Upper lobe of right lung (tissue), 1 donor: Measurements from ENCODE around the gene SPECC1L. TPM values are rescaled to one million over a fixed set of nuclear protein-coding genes. Genes with fewer than 3 reads are reported as not detected.

Experiments used
- ATAC-seq: fragments of 200-7000 bp; cut with Tn5 transposase; one replicate; pipeline ENCODE4 v1.9.1; 2020; ENCODE audit warnings: mild to moderate bottlenecking, moderate library complexity
- DNase-seq: peaks from one replicate; pipeline ENCODE4 v3.0.0-alpha.2; 2020
- H3K27ac ChIP-seq: fragments of 200-600 bp; one replicate; pipeline ENCODE4 v1.8.0; 2022
- H3K27me3 ChIP-seq: fragments of 200-600 bp; one replicate; pipeline ENCODE4 v1.8.0; 2022; ENCODE audit warnings: mild to moderate bottlenecking
- H3K36me3 ChIP-seq: fragments of 200-600 bp; one replicate; pipeline ENCODE4 v1.8.0; 2022
- H3K4me1 ChIP-seq: fragments of 200-600 bp; one replicate; pipeline ENCODE4 v1.8.0; 2022
- H3K4me3 ChIP-seq: fragments of 200-600 bp; one replicate; pipeline ENCODE4 v1.8.0; 2022; ENCODE audit warnings: mild to moderate bottlenecking
- H3K9me3 ChIP-seq: fragments of 200-600 bp; one replicate; pipeline ENCODE4 v1.8.0; 2022
- CTCF ChIP-seq: fragments of 200-600 bp; IDR thresholded peaks from one replicate; pipeline ENCODE4 v1.8.0; 2022; ENCODE audit warnings: antibody characterized with exemption
- intact Hi-C: fragments of 100-400 bp; cut with DNase I; formaldehyde crosslinking; loops from one replicate; pipeline ENCODE4 v1.11.0; 2022
- total RNA-seq: library from RNA; stranded (reverse); fragmentation: NEBNext Ultra II Directional; extraction: Animal tissue kit (Norgen Biotek cat#: 25700); gene quantifications from one replicate; pipeline ENCODE4 v1.2.1, GENCODE V29; 2021
- donor health status: DM: no; HTN: yes; CAD: no; lungs with severe emphysema.

SPECC1L gene
- total RNA-seq, 1 donor from 2014 or later: 87.1 TPM

- Histone ChIP-seq H3K4me3 (no peak overlapping the region), H3K27me3 (no peaks in the 10 kb centered on the region), H3K9me3 (no peaks in the 10 kb centered on the region), H3K4me1 (peaks cover 11% of the 10 kb centered on the region), H3K27ac (peak overlapping the region; percentile 4), H3K36me3 (peaks cover 69% of the 10 kb centered on the region)
- DNase-seq: no peak
- peak; percentile 16 for ATAC-seq
- no peak for TF ChIP-seq CTCF
- intact Hi-C loops: loop anchor here (10.0 kb wide), 1 partner anchor 195 kb away; no protein-coding TSS in a partner anchor
Measured at GRCh38 chr22:24329453-24329852, 58.8 kb downstream of the SPECC1L start.

- TF ChIP-seq CTCF: no peak
- Histone ChIP-seq H3K4me3 (no peak overlapping the region), H3K36me3 (peaks cover 76% of the 10 kb centered on the region), H3K4me1 (peaks cover 12% of the 10 kb centered on the region), H3K9me3 (no peaks in the 10 kb centered on the region), H3K27me3 (no peaks in the 10 kb centered on the region), H3K27ac (no peak overlapping the region)
- intact Hi-C loops: no loop called here
- no peak for ATAC-seq
- no peak for DNase-seq
Measured at GRCh38 chr22:24330636-24331035, 60.0 kb downstream of the SPECC1L start.

GRCh38 chr22:24331468-24332440 is 61.1 kb downstream of the SPECC1L start:
- Histone ChIP-seq H3K36me3 (peaks cover 78% of the 10 kb centered on the region), H3K9me3 (no peaks in the 10 kb centered on the region), H3K4me3 (no peak overlapping the region), H3K27ac (no peak overlapping the region), H3K27me3 (no peaks in the 10 kb centered on the region), H3K4me1 (peaks cover 10% of the 10 kb centered on the region)
- ATAC-seq (peak; percentile 72), DNase-seq (no peak)
- no peak for TF ChIP-seq CTCF
- intact Hi-C loops: no loop called here

- no peaks in the 10 kb centered on the region for H3K9me3 ChIP-seq
- ATAC-seq: no peak
- intact Hi-C loops: no loop called here
- H3K27me3 ChIP-seq: no peaks in the 10 kb centered on the region
- peaks cover 83% of the 10 kb centered on the region for H3K36me3 ChIP-seq
- no peak for DNase-seq
- H3K4me1 ChIP-seq: peaks cover 16% of the 10 kb centered on the region
- TF ChIP-seq CTCF: no peak
- no peak overlapping the region for H3K4me3 ChIP-seq
- H3K27ac ChIP-seq: no peak overlapping the region
Measured at GRCh38 chr22:24333301-24333700, 62.7 kb downstream of the SPECC1L start.

- no peak for DNase-seq
- Histone ChIP-seq H3K27me3 (no peaks in the 10 kb centered on the region), H3K4me3 (no peak overlapping the region), H3K4me1 (peaks cover 21% of the 10 kb centered on the region), H3K36me3 (peaks cover 82% of the 10 kb centered on the region), H3K27ac (no peak overlapping the region), H3K9me3 (no peaks in the 10 kb centered on the region)
- peak; percentile 47 for ATAC-seq
- intact Hi-C loops: no loop called here
- no peak for TF ChIP-seq CTCF
Measured at GRCh38 chr22:24335496-24335895, 64.9 kb downstream of the SPECC1L start.
